Smooth muscle cell (in vitro differentiated cells): Measurements from ENCODE around the gene MMS19. TPM values are rescaled to one million over a fixed set of nuclear protein-coding genes. Genes with fewer than 3 reads are reported as not detected.

Experiments
- DNase-seq: peaks from one replicate; lab custom pipeline; 2025; ENCODE audit not compliant: unreplicated experiment; lab: John Stamatoyannopoulos, UW
- H2AFZ ChIP-seq: fragments of 200-600 bp; sonication (generic); 2 replicates; pipeline ENCODE4 v1.6.0; 2016; ENCODE audit warnings: antibody characterized with exemption, low read depth, mild to moderate bottlenecking
- H3F3A ChIP-seq: fragments of 200-600 bp; sonication (generic); 2 replicates; pipeline ENCODE4 v1.6.0; 2017; ENCODE audit warnings: antibody characterized with exemption, low read depth
- H3K27ac ChIP-seq: fragments of 200-600 bp; sonication (generic); 2 replicates; pipeline ENCODE4 v1.5.1; 2016; ENCODE audit warnings: low read depth, mild to moderate bottlenecking
- H3K27me3 ChIP-seq: fragments of 200-600 bp; sonication (generic); 2 replicates; pipeline ENCODE4 v1.6.1; 2016; ENCODE audit warnings: low read depth, mild to moderate bottlenecking
- H3K36me3 ChIP-seq: fragments of 200-600 bp; sonication (generic); 2 replicates; pipeline ENCODE4 v1.5.1; 2016; ENCODE audit warnings: low read depth
- H3K4me1 ChIP-seq: fragments of 200-600 bp; sonication (generic); 2 replicates; pipeline ENCODE4 v1.5.1; 2016; ENCODE audit warnings: low read depth
- H3K4me2 ChIP-seq: fragments of 200-600 bp; sonication (generic); 2 replicates; pipeline ENCODE4 v1.6.0; 2016; ENCODE audit warnings: mild to moderate bottlenecking
- H3K4me3 ChIP-seq: fragments of 200-600 bp; sonication (generic); 2 replicates; pipeline ENCODE4 v1.5.1; 2016; ENCODE audit warnings: mild to moderate bottlenecking
- H3K79me2 ChIP-seq: fragments of 200-600 bp; sonication (generic); 2 replicates; pipeline ENCODE4 v1.6.0; 2016; ENCODE audit warnings: low read depth, mild to moderate bottlenecking
- H3K9ac ChIP-seq: fragments of 200-600 bp; sonication (generic); 2 replicates; pipeline ENCODE4 v1.6.0; 2016; ENCODE audit warnings: low read depth
- H3K9me3 ChIP-seq: fragments of 200-600 bp; sonication (generic); replicated peaks from 2 replicates; pipeline ENCODE4 v1.5.1; 2016; ENCODE audit warnings: low read depth
- H4K20me1 ChIP-seq: fragments of 200-600 bp; sonication (generic); 2 replicates; pipeline ENCODE4 v1.6.0; 2016; ENCODE audit warnings: low read depth
- WGBS: methylation state at CpG from one replicate; pipeline ENCODE4 v1.1.7; 2016; ENCODE audit warnings: low lambda C conversion rate; 5-methylcytosine and 5-hydroxymethylcytosine counted together
- polyA plus RNA-seq: library from polyadenylated mRNA; unstranded; fragments of >200 nt; fragmentation: Nextera tagmentation; extraction: Ambion mirVana; gene quantifications from 2 replicates; pipeline ENCODE4 v1.2.1, GENCODE V29; 2016
- total RNA-seq: library from RNA; depleted of rRNA; stranded (reverse); fragments of >200 nt; gene quantifications from 2 replicates; pipeline ENCODE4 v1.2.3, GENCODE V29; 2014
- TF ChIP-seq, protein P1 (sequence below): fragments of 200-600 bp; sonication (generic); IDR thresholded peaks from 2 replicates; pipeline ENCODE4 v1.5.1; 2017; ENCODE audit warnings: borderline replicate concordance, mild to moderate bottlenecking, antibody characterized with exemption; ENCODE audit not compliant: insufficient read depth, poor library complexity, severe bottlenecking

MMS19 gene
- total and polyA plus RNA-seq, 2 experiments from 2014 or later = 76.8 to 97.9 TPM

GRCh38 chr10:97533888-97534287 lies 35.7 kb upstream of the MMS19 start:
- H3K9me3 ChIP-seq = no peaks in the 10 kb centered on the region
- peak overlapping the region; percentile 39 for H3K9ac ChIP-seq
- no peak overlapping the region for H2AFZ ChIP-seq
- H3K36me3 ChIP-seq = no peaks in the 10 kb centered on the region
- peaks cover 3% of the 10 kb centered on the region for H3K4me1 ChIP-seq
- DNase-seq = no peak
- H3K4me3 ChIP-seq = no peak overlapping the region
- H4K20me1 ChIP-seq = peaks cover 16% of the 10 kb centered on the region
- TF ChIP-seq, protein P1, sequence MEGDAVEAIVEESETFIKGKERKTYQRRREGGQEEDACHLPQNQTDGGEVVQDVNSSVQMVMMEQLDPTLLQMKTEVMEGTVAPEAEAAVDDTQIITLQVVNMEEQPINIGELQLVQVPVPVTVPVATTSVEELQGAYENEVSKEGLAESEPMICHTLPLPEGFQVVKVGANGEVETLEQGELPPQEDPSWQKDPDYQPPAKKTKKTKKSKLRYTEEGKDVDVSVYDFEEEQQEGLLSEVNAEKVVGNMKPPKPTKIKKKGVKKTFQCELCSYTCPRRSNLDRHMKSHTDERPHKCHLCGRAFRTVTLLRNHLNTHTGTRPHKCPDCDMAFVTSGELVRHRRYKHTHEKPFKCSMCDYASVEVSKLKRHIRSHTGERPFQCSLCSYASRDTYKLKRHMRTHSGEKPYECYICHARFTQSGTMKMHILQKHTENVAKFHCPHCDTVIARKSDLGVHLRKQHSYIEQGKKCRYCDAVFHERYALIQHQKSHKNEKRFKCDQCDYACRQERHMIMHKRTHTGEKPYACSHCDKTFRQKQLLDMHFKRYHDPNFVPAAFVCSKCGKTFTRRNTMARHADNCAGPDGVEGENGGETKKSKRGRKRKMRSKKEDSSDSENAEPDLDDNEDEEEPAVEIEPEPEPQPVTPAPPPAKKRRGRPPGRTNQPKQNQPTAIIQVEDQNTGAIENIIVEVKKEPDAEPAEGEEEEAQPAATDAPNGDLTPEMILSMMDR = no peak
- 77% methylated on average over 6 of the region's 6 CpGs for WGBS
- H3F3A ChIP-seq = peaks cover 6% of the 10 kb centered on the region
- H3K4me2 ChIP-seq = no peak overlapping the region
- H3K27ac ChIP-seq = peak overlapping the region; percentile 80
- no peaks in the 10 kb centered on the region for H3K27me3 ChIP-seq
- peaks cover 53% of the 10 kb centered on the region for H3K79me2 ChIP-seq

- H3K27me3 ChIP-seq = no peaks in the 10 kb centered on the region
- peak overlapping the region; percentile 35 for H3K9ac ChIP-seq
- H2AFZ ChIP-seq = no peak overlapping the region
- no peaks in the 10 kb centered on the region for H3K9me3 ChIP-seq
- H3K36me3 ChIP-seq = no peaks in the 10 kb centered on the region
- peak overlapping the region; percentile 80 for H3K27ac ChIP-seq
- H3K79me2 ChIP-seq = peaks cover 53% of the 10 kb centered on the region
- TF ChIP-seq, protein P1 = no peak
- H3K4me2 ChIP-seq = no peak overlapping the region
- H3K4me3 ChIP-seq = no peak overlapping the region
- 74% methylated on average over 12 of the region's 12 CpGs for WGBS
- DNase-seq = no peak
- H4K20me1 ChIP-seq = peaks cover 16% of the 10 kb centered on the region
- peaks cover 3% of the 10 kb centered on the region for H3F3A ChIP-seq
- H3K4me1 ChIP-seq = no peaks in the 10 kb centered on the region
These were observed 34.9 kb upstream of the MMS19 start for GRCh38 chr10:97532935-97533671.

GRCh38 chr10:97531401-97531986 lies 33.3 kb upstream of the MMS19 start:
- Histone ChIP-seq H2AFZ (no peak overlapping the region), H3K27me3 (no peaks in the 10 kb centered on the region), H3K9me3 (no peaks in the 10 kb centered on the region), H3K36me3 (no peaks in the 10 kb centered on the region), H4K20me1 (peaks cover 22% of the 10 kb centered on the region), H3F3A (peaks cover 3% of the 10 kb centered on the region), H3K4me3 (no peak overlapping the region), H3K79me2 (peaks cover 50% of the 10 kb centered on the region), H3K9ac (no peak overlapping the region), H3K4me2 (no peak overlapping the region), H3K4me1 (no peaks in the 10 kb centered on the region), H3K27ac (peak overlapping the region; percentile 80)
- WGBS = 61% methylated on average over 10 of the region's 10 CpGs
- no peak for DNase-seq
- TF ChIP-seq, protein P1 = no peak
